ENCODE results near the gene KLRC2.
"Not testable (repeated sequence)": the region's sequence is repeated elsewhere in the genome, so short reads cannot be mapped to it uniquely, and the experiment has no call there.

DNA sequence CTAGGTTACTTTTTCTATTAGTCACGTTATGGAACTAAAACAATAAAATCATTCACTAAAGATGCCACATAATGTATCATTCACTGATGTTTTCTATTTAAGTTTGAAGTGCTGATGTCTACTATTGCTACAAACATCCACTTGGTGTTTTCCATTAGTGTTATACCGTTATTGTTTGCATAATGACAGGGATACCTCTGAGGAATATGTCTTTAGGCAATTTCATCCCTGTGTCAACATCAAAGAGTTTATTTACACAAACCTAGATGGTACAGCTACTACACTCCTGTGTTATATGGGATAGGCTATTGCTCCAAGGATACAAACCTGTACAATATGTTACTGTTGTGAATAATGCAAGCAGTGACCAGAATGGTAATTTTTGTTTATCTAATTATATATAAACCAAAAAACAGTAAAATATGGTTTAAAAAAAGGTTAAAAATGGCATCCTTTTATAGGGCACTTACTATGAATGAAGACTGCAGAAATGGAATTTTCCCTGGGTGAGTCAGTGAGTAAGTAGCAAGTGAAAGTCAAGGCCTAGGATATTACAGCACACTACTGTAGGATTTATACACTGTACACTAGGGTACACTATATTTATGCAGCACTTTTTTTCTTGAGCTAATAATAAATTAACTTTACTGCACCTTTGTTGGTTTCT is 3.9 kb upstream of the KLRC2 start:
- TF ChIP-seq, protein P1, sequence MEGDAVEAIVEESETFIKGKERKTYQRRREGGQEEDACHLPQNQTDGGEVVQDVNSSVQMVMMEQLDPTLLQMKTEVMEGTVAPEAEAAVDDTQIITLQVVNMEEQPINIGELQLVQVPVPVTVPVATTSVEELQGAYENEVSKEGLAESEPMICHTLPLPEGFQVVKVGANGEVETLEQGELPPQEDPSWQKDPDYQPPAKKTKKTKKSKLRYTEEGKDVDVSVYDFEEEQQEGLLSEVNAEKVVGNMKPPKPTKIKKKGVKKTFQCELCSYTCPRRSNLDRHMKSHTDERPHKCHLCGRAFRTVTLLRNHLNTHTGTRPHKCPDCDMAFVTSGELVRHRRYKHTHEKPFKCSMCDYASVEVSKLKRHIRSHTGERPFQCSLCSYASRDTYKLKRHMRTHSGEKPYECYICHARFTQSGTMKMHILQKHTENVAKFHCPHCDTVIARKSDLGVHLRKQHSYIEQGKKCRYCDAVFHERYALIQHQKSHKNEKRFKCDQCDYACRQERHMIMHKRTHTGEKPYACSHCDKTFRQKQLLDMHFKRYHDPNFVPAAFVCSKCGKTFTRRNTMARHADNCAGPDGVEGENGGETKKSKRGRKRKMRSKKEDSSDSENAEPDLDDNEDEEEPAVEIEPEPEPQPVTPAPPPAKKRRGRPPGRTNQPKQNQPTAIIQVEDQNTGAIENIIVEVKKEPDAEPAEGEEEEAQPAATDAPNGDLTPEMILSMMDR (IDR thresholded peaks at IDR 0.05) = not testable (repeated sequence)
- not testable (repeated sequence) for TF ChIP-seq POLR2A (IDR thresholded peaks at IDR 0.05)
